ENCODE data around the gene ZBTB2. TPM values are rescaled to one million over a fixed set of nuclear protein-coding genes. Genes with fewer than 3 reads are reported as not detected.

ZBTB2 gene
- total RNA-seq, 2 donors from 2014 or later: 11.4 to 15.2 TPM

DNA sequence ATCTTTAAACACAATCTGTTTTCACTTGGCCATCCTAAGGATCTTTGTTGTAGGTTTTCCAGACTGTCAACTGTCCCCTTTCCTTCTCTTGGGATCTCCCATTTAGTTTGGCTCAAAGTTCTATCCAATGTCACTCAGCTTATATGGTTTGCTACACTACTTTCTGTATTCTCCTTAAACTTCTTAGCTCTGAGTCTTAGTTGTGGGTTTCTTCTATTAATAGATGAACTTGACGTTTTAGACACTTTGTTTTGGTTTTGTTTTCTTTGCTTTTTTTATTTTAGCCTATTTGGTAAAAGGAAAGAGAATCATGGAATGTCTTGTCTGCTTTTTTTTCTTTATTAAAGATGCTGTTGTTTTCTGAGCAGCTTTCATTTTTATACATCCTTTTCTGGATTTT lies 49.1 kb upstream of the ZBTB2 start:
- H3K9me3 Mint-ChIP-seq: no peaks in the 10 kb centered on the region
- no peaks in the 10 kb centered on the region for H3K27me3 Mint-ChIP-seq (ENCODE audit: insufficient read depth)
- no peak for DNase-seq
- H3K27me3 ChIP-seq (ENCODE audit: control insufficient read depth, insufficient read depth, low read length, poor library complexity, severe bottlenecking): no peaks in the 10 kb centered on the region
- H3K4me3 Mint-ChIP-seq: no peak overlapping the region
- 81% methylated on average over 1 of the region's 1 CpG; no CpG with 5 or more reads in 1 of the 2 experiments for WGBS, 2 experiments (ENCODE audit: insufficient coverage in 1 of 2, insufficient read length in 1 of 2)
- TF ChIP-seq CTCF (conservative IDR thresholded peaks at IDR 0.05): no peak
- H3K4me1 ChIP-seq (ENCODE audit: control insufficient read depth, insufficient read depth, low read length): peaks cover 9% of the 10 kb centered on the region
- H3K9me3 ChIP-seq (ENCODE audit: control insufficient read depth, low read length): no peaks in the 10 kb centered on the region
- peaks cover 43% of the 10 kb centered on the region for H3K4me1 Mint-ChIP-seq
- no peak overlapping the region for H3K4me3 ChIP-seq (ENCODE audit: low read length)
- no peak overlapping the region for H3K27ac Mint-ChIP-seq
- no peak overlapping the region for H3K27ac ChIP-seq (ENCODE audit: low read depth, low read length)
- no peak overlapping the region for H3K9ac ChIP-seq (ENCODE audit: extremely low read depth, low read length, poor library complexity, severe bottlenecking)
- peaks cover 86% of the 10 kb centered on the region for H3K36me3 ChIP-seq (ENCODE audit: control insufficient read depth, insufficient read depth, low read length)
- H3K36me3 Mint-ChIP-seq (ENCODE audit: low read depth): peaks cover 60% of the 10 kb centered on the region

GRCh38 chr6:151437401-151437800 lies 46.0 kb upstream of the ZBTB2 start:
- Histone ChIP-seq H3K4me3 (ENCODE audit: low read length) (no peak overlapping the region), H3K27ac (ENCODE audit: low read depth, low read length) (no peak overlapping the region), H3K36me3 (ENCODE audit: control insufficient read depth, insufficient read depth, low read length) (peaks cover 71% of the 10 kb centered on the region), H3K9ac (ENCODE audit: extremely low read depth, low read length, poor library complexity, severe bottlenecking) (no peak overlapping the region), H3K4me1 (ENCODE audit: control insufficient read depth, insufficient read depth, low read length) (peaks cover 9% of the 10 kb centered on the region), H3K27me3 (ENCODE audit: control insufficient read depth, insufficient read depth, low read length, poor library complexity, severe bottlenecking) (no peaks in the 10 kb centered on the region), H3K9me3 (ENCODE audit: control insufficient read depth, low read length) (no peaks in the 10 kb centered on the region)
- Mint-ChIP-seq H3K36me3 (ENCODE audit: low read depth) (peaks cover 54% of the 10 kb centered on the region), H3K4me3 (no peak overlapping the region), H3K27me3 (ENCODE audit: insufficient read depth) (no peaks in the 10 kb centered on the region), H3K9me3 (no peaks in the 10 kb centered on the region), H3K4me1 (peaks cover 37% of the 10 kb centered on the region), H3K27ac (no peak overlapping the region)
- TF ChIP-seq CTCF (conservative IDR thresholded peaks at IDR 0.05): no peak
- DNase-seq: no peak

DNA sequence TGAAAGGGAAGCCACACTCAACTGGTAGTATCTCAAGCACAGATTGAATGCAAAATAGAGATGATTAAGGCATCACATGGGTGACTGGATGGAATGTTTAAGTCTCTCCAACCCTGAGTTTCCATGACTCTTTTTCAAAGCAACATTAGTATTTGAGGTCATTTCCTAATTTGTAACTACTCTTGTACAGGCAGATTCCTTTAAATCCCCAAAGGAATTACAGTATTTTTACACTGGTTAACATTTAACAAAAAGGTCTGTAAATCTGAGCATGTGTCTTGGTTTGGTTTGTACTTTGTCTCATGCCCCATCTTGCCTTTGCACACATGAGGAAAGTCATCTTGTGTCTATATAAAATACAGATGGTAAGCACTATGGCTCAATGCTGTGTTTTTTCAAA lies 45.4 kb upstream of the ZBTB2 start:
- Mint-ChIP-seq H3K27ac (peak overlapping the region; percentile 33), H3K9me3 (no peaks in the 10 kb centered on the region), H3K36me3 (ENCODE audit: low read depth) (peaks cover 58% of the 10 kb centered on the region), H3K4me3 (no peak overlapping the region), H3K27me3 (ENCODE audit: insufficient read depth) (no peaks in the 10 kb centered on the region), H3K4me1 (peaks cover 32% of the 10 kb centered on the region)
- Histone ChIP-seq H3K4me3 (ENCODE audit: low read length) (no peak overlapping the region), H3K9me3 (ENCODE audit: control insufficient read depth, low read length) (no peaks in the 10 kb centered on the region), H3K4me1 (ENCODE audit: control insufficient read depth, insufficient read depth, low read length) (peaks cover 4% of the 10 kb centered on the region), H3K27ac (ENCODE audit: low read depth, low read length) (peak overlapping the region; percentile 16), H3K27me3 (ENCODE audit: control insufficient read depth, insufficient read depth, low read length, poor library complexity, severe bottlenecking) (no peaks in the 10 kb centered on the region), H3K36me3 (ENCODE audit: control insufficient read depth, insufficient read depth, low read length) (peaks cover 70% of the 10 kb centered on the region), H3K9ac (ENCODE audit: extremely low read depth, low read length, poor library complexity, severe bottlenecking) (no peak overlapping the region)
- no peak for DNase-seq
- no peak for TF ChIP-seq CTCF (conservative IDR thresholded peaks at IDR 0.05)

Data from endodermal cell (in vitro differentiated cells).